H9 (cell line): ENCODE measurements around the gene FBLN2. TPM values are rescaled to one million over a fixed set of nuclear protein-coding genes. Genes with fewer than 3 reads are reported as not detected.

Source experiments
- DNase-seq: peaks from one replicate; pipeline ENCODE4 v3.0.0-alpha.2; 2017
- H2AFZ ChIP-seq: one replicate; pipeline ENCODE4 v1.6.1; 2013; ENCODE audit warnings: mild to moderate bottlenecking, low read length, control low read depth, moderate library complexity
- H2AK5ac ChIP-seq: 2 replicates; pipeline ENCODE4 v1.6.1; 2013; ENCODE audit warnings: low read length, control low read depth, mixed read lengths; ENCODE audit not compliant: insufficient read length
- H2BK120ac ChIP-seq: one replicate; pipeline ENCODE4 v1.6.1; 2013; ENCODE audit warnings: low read depth, mild to moderate bottlenecking, low read length, control low read depth, inconsistent platforms; ENCODE audit not compliant: poor library complexity, severe bottlenecking
- H2BK12ac ChIP-seq: 2 replicates; pipeline ENCODE4 v1.6.1; 2013; ENCODE audit warnings: low read length, control low read depth, mixed read lengths, low read depth; ENCODE audit not compliant: insufficient read length
- H2BK15ac ChIP-seq: 2 replicates; pipeline ENCODE4 v1.6.1; 2013; ENCODE audit warnings: low read depth, low read length, control low read depth
- H2BK20ac ChIP-seq: one replicate; pipeline ENCODE4 v1.6.1; 2013; ENCODE audit warnings: low read depth, mild to moderate bottlenecking, low read length, control low read depth, inconsistent platforms; ENCODE audit not compliant: poor library complexity, severe bottlenecking
- H2BK5ac ChIP-seq: 2 replicates; pipeline ENCODE4 v1.6.1; 2013; ENCODE audit warnings: low read length, control low read depth, mixed read lengths; ENCODE audit not compliant: insufficient read length
- H3K14ac ChIP-seq: 2 replicates; pipeline ENCODE4 v1.6.1; 2013; ENCODE audit warnings: low read length, control low read depth; ENCODE audit not compliant: insufficient read depth
- H3K18ac ChIP-seq: 2 replicates; pipeline ENCODE4 v1.6.1; 2013; ENCODE audit warnings: low read depth, mild to moderate bottlenecking, mixed read lengths, low read length, control low read depth; ENCODE audit not compliant: insufficient read length
- H3K23ac ChIP-seq: 2 replicates; pipeline ENCODE4 v1.6.1; 2013; ENCODE audit warnings: low read length, control low read depth, mixed read lengths, low read depth; ENCODE audit not compliant: insufficient read length
- H3K23me2 ChIP-seq: 2 replicates; pipeline ENCODE4 v1.6.1; 2013; ENCODE audit warnings: low read depth, mild to moderate bottlenecking, mixed read lengths, low read length, control low read depth; ENCODE audit not compliant: insufficient read length, poor library complexity, severe bottlenecking
- H3K27ac ChIP-seq: 2 replicates; pipeline ENCODE4 v1.5.1; 2013; ENCODE audit warnings: low read length, control low read depth, mixed read lengths, low read depth; ENCODE audit not compliant: insufficient read length
- H3K27me3 ChIP-seq: 2 replicates; pipeline ENCODE4 v1.6.1; 2013; ENCODE audit warnings: low read length, control low read depth, inconsistent platforms; ENCODE audit not compliant: insufficient read depth
- H3K4ac ChIP-seq: 2 replicates; pipeline ENCODE4 v1.6.1; 2013; ENCODE audit warnings: low read depth, mild to moderate bottlenecking, control low read depth, inconsistent platforms, low read length, moderate library complexity
- H3K4me1 ChIP-seq: 2 replicates; pipeline ENCODE4 v1.6.1; 2013; ENCODE audit warnings: low read length, control low read depth, inconsistent platforms; ENCODE audit not compliant: insufficient read depth
- H3K4me2 ChIP-seq: 2 replicates; pipeline ENCODE4 v1.6.1; 2013; ENCODE audit warnings: low read length, control low read depth, mixed read lengths; ENCODE audit not compliant: insufficient read length, insufficient read depth
- H3K56ac ChIP-seq: 2 replicates; pipeline ENCODE4 v1.6.1; 2013; ENCODE audit warnings: low read depth, mild to moderate bottlenecking, mixed read lengths, low read length, control low read depth; ENCODE audit not compliant: insufficient read length
- H3K79me1 ChIP-seq: 2 replicates; pipeline ENCODE4 v1.6.1; 2013; ENCODE audit warnings: low read depth, mild to moderate bottlenecking, moderate library complexity, low read length, control low read depth, inconsistent platforms; ENCODE audit not compliant: insufficient read depth, poor library complexity, severe bottlenecking
- H3K79me2 ChIP-seq: 2 replicates; pipeline ENCODE4 v1.6.1; 2013; ENCODE audit warnings: low read length, control low read depth, inconsistent platforms; ENCODE audit not compliant: insufficient read depth
- H3K9ac ChIP-seq: 2 replicates; pipeline ENCODE4 v1.6.1; 2013; ENCODE audit warnings: low read length, control low read depth, mixed read lengths; ENCODE audit not compliant: insufficient read length; ENCODE audit errors: extremely low read depth
- H3K9me3 ChIP-seq: one replicate; pipeline ENCODE4 v1.6.1; 2013; ENCODE audit warnings: low read depth, low read length, inconsistent platforms; ENCODE audit not compliant: control insufficient read depth
- H3T11ph ChIP-seq: one replicate; pipeline ENCODE4 v1.6.1; 2013; ENCODE audit warnings: mild to moderate bottlenecking, low read length, control low read depth, inconsistent platforms
- H4K20me1 ChIP-seq: one replicate; pipeline ENCODE4 v1.6.1; 2013; ENCODE audit not compliant: control insufficient read depth, insufficient read length, insufficient read depth
- H4K5ac ChIP-seq: 2 replicates; pipeline ENCODE4 v1.6.1; 2013; ENCODE audit warnings: low read depth, mild to moderate bottlenecking, mixed read lengths, low read length, control low read depth; ENCODE audit not compliant: insufficient read length
- H4K8ac ChIP-seq: replicated peaks from 2 replicates; pipeline ENCODE4 v1.6.1; 2013; ENCODE audit warnings: low read length, control low read depth, mixed read lengths, low read depth; ENCODE audit not compliant: insufficient read length
- H4K91ac ChIP-seq: 2 replicates; pipeline ENCODE4 v1.6.1; 2013; ENCODE audit warnings: low read depth, mild to moderate bottlenecking, moderate library complexity, mixed read lengths, low read length, control low read depth; ENCODE audit not compliant: insufficient read length
- H3K27ac Mint-ChIP-seq, 3 experiments: 2 replicates in 2 of 3; 3 replicates in 1 of 3; pipeline ENCODE4 v1.8.0; 2020 to 2021; ENCODE audit warnings: mixed read lengths in 3 of 3, mild to moderate bottlenecking in 1 of 3, moderate library complexity in 1 of 3
- H3K27me3 Mint-ChIP-seq: 2 replicates; pipeline ENCODE4 v1.8.0; 2021; ENCODE audit warnings: low read depth, mild to moderate bottlenecking, moderate library complexity, mixed read lengths
- H3K36me3 Mint-ChIP-seq, 3 experiments: 2 replicates in 2 of 3; 3 replicates in 1 of 3; pipeline ENCODE4 v1.8.0; 2020 to 2021; ENCODE audit warnings: low read depth in 3 of 3, mixed read lengths in 3 of 3; ENCODE audit not compliant: insufficient read depth in 1 of 3
- H3K4me1 Mint-ChIP-seq, 2 experiments: 2 replicates each; pipeline ENCODE4 v1.8.0; 2020; ENCODE audit warnings: mixed read lengths in 2 of 2
- H3K4me3 Mint-ChIP-seq, 2 experiments: 2 replicates in 1 of 2; 3 replicates in 1 of 2; pipeline ENCODE4 v1.8.0; 2020 to 2021; ENCODE audit warnings: mild to moderate bottlenecking in 2 of 2, mixed read lengths in 2 of 2, moderate library complexity in 1 of 2
- H3K9me3 Mint-ChIP-seq, 2 experiments: 2 replicates in 1 of 2; 3 replicates in 1 of 2; pipeline ENCODE4 v1.8.0; 2020; ENCODE audit warnings: mild to moderate bottlenecking in 2 of 2, mixed read lengths in 2 of 2, moderate library complexity in 1 of 2
- WGBS: extraction: QIAGEN DNeasy Blood & Tissue Kit; methylation state at CpG from one replicate; pipeline ENCODE4 v1.1.7; 2013; ENCODE audit warnings: missing lambda C conversion rate, low lambda C conversion rate, mixed read lengths; ENCODE audit not compliant: insufficient read length; ENCODE audit errors: extremely low coverage; 5-methylcytosine and 5-hydroxymethylcytosine counted together
- total RNA-seq: library from RNA; stranded (reverse); gene quantifications from 2 replicates; pipeline ENCODE4 v1.2.1, GENCODE V29; 2021
- TF ChIP-seq, protein P1 (sequence below): fragments of 200-600 bp; sonication (generic); conservative IDR thresholded peaks from 3 replicates; pipeline ENCODE4 v1.8.0; 2021; ENCODE audit warnings: antibody characterized with exemption, mild to moderate bottlenecking

FBLN2 gene
- total RNA-seq, 1 experiment from 2014 or later = 11.8 TPM

DNA sequence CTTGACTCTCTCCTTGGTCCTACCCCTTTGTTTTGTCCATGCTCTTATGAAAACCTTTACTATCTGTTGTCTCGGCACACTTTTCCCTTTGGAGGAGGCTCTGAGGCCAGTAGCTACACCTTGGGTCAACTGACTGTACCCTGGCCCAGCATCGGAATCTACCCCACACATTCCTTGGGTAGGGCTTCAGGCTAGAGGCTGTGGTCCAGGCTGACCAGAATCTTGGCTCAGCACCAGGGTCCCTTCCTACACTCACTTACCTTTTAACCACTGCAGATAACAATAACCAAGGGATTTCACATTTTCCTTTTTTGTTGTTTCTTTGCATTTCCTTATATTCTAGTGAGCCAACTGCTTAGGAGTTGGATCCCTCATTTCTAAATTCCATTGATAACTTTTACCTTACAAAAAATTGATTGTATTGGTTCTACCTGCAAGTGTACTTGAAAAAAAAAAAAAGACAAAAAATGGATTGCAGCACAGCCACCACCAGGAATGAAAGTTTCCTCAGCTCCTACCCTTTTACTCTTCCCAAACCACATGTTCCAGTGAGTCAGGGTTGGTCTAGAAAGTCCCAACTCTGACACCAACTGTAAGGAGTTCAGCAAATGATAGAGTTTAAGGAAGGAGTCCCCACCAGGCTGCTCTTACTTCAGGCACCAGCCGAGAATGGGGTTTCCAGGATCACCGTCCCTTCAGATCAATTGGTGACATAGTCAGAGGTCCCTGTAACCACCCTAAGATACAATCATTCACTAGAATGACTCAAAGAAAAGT, 95.6 kb downstream of the FBLN2 start:
- DNase-seq = no peak
- H2BK20ac ChIP-seq = no peak overlapping the region
- H2AFZ ChIP-seq = no peak overlapping the region
- no peak overlapping the region for H2AK5ac ChIP-seq
- no peak overlapping the region for H4K91ac ChIP-seq
- no peaks in the 10 kb centered on the region for H3K9me3 Mint-ChIP-seq
- H3K9ac ChIP-seq = no peak overlapping the region
- H3K27me3 ChIP-seq = no peaks in the 10 kb centered on the region; the same call in 1 of the 2 replicates
- TF ChIP-seq, protein P1, sequence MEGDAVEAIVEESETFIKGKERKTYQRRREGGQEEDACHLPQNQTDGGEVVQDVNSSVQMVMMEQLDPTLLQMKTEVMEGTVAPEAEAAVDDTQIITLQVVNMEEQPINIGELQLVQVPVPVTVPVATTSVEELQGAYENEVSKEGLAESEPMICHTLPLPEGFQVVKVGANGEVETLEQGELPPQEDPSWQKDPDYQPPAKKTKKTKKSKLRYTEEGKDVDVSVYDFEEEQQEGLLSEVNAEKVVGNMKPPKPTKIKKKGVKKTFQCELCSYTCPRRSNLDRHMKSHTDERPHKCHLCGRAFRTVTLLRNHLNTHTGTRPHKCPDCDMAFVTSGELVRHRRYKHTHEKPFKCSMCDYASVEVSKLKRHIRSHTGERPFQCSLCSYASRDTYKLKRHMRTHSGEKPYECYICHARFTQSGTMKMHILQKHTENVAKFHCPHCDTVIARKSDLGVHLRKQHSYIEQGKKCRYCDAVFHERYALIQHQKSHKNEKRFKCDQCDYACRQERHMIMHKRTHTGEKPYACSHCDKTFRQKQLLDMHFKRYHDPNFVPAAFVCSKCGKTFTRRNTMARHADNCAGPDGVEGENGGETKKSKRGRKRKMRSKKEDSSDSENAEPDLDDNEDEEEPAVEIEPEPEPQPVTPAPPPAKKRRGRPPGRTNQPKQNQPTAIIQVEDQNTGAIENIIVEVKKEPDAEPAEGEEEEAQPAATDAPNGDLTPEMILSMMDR = no peak
- no peak overlapping the region for H3K56ac ChIP-seq
- H4K5ac ChIP-seq = no peak overlapping the region
- H3K4ac ChIP-seq = no peak overlapping the region
- H3K27ac Mint-ChIP-seq = no peak overlapping the region
- no peak overlapping the region for H3K14ac ChIP-seq
- H2BK5ac ChIP-seq = no peak overlapping the region
- no peak overlapping the region for H3K23ac ChIP-seq
- no peaks in the 10 kb centered on the region for H3K79me2 ChIP-seq
- H3K23me2 ChIP-seq = no peaks in the 10 kb centered on the region
- no peaks in the 10 kb centered on the region; the same call in 1 of the 2 replicates for H3K4me1 ChIP-seq
- no peak overlapping the region for H3K27ac ChIP-seq
- H3K4me3 Mint-ChIP-seq = no peak overlapping the region
- no peak overlapping the region for H3K18ac ChIP-seq
- H3K79me1 ChIP-seq = no peaks in the 10 kb centered on the region
- no peaks in the 10 kb centered on the region for H4K20me1 ChIP-seq
- no peak overlapping the region for H3K4me2 ChIP-seq
- no peak overlapping the region for H2BK12ac ChIP-seq
- no peak overlapping the region for H4K8ac ChIP-seq
- no peak overlapping the region for H2BK120ac ChIP-seq
- H3K9me3 ChIP-seq = no peaks in the 10 kb centered on the region
- H3K27me3 Mint-ChIP-seq = peaks cover 4% of the 10 kb centered on the region
- H3T11ph ChIP-seq = no peak overlapping the region
- no peak overlapping the region for H2BK15ac ChIP-seq
- WGBS = no CpG with 5 or more reads among the region's 4 CpGs
- H3K36me3 Mint-ChIP-seq = no peaks in the 10 kb centered on the region
- peaks cover 9 to 10% of the 10 kb centered on the region in 2 experiments for H3K4me1 Mint-ChIP-seq
